ENCODE results near the gene GPR146. TPM values are rescaled to one million over a fixed set of nuclear protein-coding genes. Genes with fewer than 3 reads are reported as not detected.

Gene GPR146
- total RNA-seq, 1 donor from 2014 or later: 1.7 TPM

- Mint-ChIP-seq H3K27me3 (ENCODE audit: low read depth, unreplicated experiment) (no peaks in the 10 kb centered on the region), H3K4me3 (ENCODE audit: unreplicated experiment) (peak overlapping the region; percentile 12), H3K9me3 (ENCODE audit: unreplicated experiment) (no peaks in the 10 kb centered on the region), H3K27ac (ENCODE audit: unreplicated experiment) (peak overlapping the region; percentile 89), H3K36me3 (ENCODE audit: low read depth, unreplicated experiment) (peaks cover 16% of the 10 kb centered on the region), H3K4me1 (ENCODE audit: low read depth, unreplicated experiment) (peaks cover 39% of the 10 kb centered on the region)
- peak overlapping the region; percentile 4 for H3K4me2 ChIP-seq (ENCODE audit: low read length)
- peak; percentile 25 for DNase-seq (ENCODE audit: low read depth)
- no peak for FAIRE-seq
- H3K9ac ChIP-seq (ENCODE audit: low read length): no peak overlapping the region
- peaks cover 78% of the 10 kb centered on the region for H4K20me1 ChIP-seq (ENCODE audit: insufficient read depth, low read length)
- peaks cover 3% of the 10 kb centered on the region for H3K79me2 ChIP-seq (ENCODE audit: insufficient read depth, low read length)
- H3K4me3 ChIP-seq (ENCODE audit: insufficient read depth, low read depth, low read length): no peak overlapping the region
- no peak overlapping the region for H2AFZ ChIP-seq (ENCODE audit: low read depth, low read length)
- H3K4me1 ChIP-seq (ENCODE audit: insufficient read depth, low read length): peaks cover 43% of the 10 kb centered on the region
- no peaks in the 10 kb centered on the region for H3K9me3 ChIP-seq (ENCODE audit: insufficient read depth, low read depth, low read length)
- no peaks in the 10 kb centered on the region for H3K27me3 ChIP-seq (ENCODE audit: insufficient read depth, low read length)
- H3K36me3 ChIP-seq (ENCODE audit: insufficient read depth, low read length): no peaks in the 10 kb centered on the region
- no peak overlapping the region for H3K27ac ChIP-seq (ENCODE audit: low read depth, low read length)
- TF ChIP-seq, protein P1, sequence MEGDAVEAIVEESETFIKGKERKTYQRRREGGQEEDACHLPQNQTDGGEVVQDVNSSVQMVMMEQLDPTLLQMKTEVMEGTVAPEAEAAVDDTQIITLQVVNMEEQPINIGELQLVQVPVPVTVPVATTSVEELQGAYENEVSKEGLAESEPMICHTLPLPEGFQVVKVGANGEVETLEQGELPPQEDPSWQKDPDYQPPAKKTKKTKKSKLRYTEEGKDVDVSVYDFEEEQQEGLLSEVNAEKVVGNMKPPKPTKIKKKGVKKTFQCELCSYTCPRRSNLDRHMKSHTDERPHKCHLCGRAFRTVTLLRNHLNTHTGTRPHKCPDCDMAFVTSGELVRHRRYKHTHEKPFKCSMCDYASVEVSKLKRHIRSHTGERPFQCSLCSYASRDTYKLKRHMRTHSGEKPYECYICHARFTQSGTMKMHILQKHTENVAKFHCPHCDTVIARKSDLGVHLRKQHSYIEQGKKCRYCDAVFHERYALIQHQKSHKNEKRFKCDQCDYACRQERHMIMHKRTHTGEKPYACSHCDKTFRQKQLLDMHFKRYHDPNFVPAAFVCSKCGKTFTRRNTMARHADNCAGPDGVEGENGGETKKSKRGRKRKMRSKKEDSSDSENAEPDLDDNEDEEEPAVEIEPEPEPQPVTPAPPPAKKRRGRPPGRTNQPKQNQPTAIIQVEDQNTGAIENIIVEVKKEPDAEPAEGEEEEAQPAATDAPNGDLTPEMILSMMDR (IDR thresholded peaks at IDR 0.05; ENCODE audit: insufficient read depth, low read depth, low read length): no peak
- no peak for TF ChIP-seq EZH2 (IDR thresholded peaks at IDR 0.05; ENCODE audit: insufficient read depth, low read length)
These were observed 46.6 kb downstream of the GPR146 start for GRCh38 chr7:1090686-1091643.

DNA sequence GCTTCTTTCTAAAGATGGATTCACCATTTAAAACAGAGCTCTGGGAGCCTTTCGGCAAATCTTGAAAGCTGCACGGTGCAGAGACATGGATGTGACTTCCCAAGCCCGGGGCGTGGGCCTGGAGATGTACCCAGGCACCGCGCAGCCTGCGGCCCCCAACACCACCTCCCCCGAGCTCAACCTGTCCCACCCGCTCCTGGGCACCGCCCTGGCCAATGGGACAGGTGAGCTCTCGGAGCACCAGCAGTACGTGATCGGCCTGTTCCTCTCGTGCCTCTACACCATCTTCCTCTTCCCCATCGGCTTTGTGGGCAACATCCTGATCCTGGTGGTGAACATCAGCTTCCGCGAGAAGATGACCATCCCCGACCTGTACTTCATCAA lies 47.3 kb downstream of the GPR146 start:
- Mint-ChIP-seq H3K9me3 (ENCODE audit: unreplicated experiment) (no peaks in the 10 kb centered on the region), H3K4me1 (ENCODE audit: low read depth, unreplicated experiment) (peaks cover 37% of the 10 kb centered on the region), H3K4me3 (ENCODE audit: unreplicated experiment) (no peak overlapping the region), H3K27ac (ENCODE audit: unreplicated experiment) (no peak overlapping the region), H3K36me3 (ENCODE audit: low read depth, unreplicated experiment) (peaks cover 14% of the 10 kb centered on the region), H3K27me3 (ENCODE audit: low read depth, unreplicated experiment) (no peaks in the 10 kb centered on the region)
- Histone ChIP-seq H3K4me1 (ENCODE audit: insufficient read depth, low read length) (peaks cover 43% of the 10 kb centered on the region), H2AFZ (ENCODE audit: low read depth, low read length) (no peak overlapping the region), H4K20me1 (ENCODE audit: insufficient read depth, low read length) (peaks cover 78% of the 10 kb centered on the region), H3K4me3 (ENCODE audit: insufficient read depth, low read depth, low read length) (no peak overlapping the region), H3K9ac (ENCODE audit: low read length) (no peak overlapping the region), H3K36me3 (ENCODE audit: insufficient read depth, low read length) (no peaks in the 10 kb centered on the region), H3K27me3 (ENCODE audit: insufficient read depth, low read length) (no peaks in the 10 kb centered on the region), H3K9me3 (ENCODE audit: insufficient read depth, low read depth, low read length) (no peaks in the 10 kb centered on the region), H3K79me2 (ENCODE audit: insufficient read depth, low read length) (peaks cover 3% of the 10 kb centered on the region), H3K27ac (ENCODE audit: low read depth, low read length) (no peak overlapping the region), H3K4me2 (ENCODE audit: low read length) (no peak overlapping the region)
- TF ChIP-seq, protein P1 (IDR thresholded peaks at IDR 0.05; ENCODE audit: insufficient read depth, low read depth, low read length): no peak
- TF ChIP-seq EZH2 (IDR thresholded peaks at IDR 0.05; ENCODE audit: insufficient read depth, low read length): no peak
- FAIRE-seq: no peak
- no peak for DNase-seq (ENCODE audit: low read depth)

Data from astrocyte (in vitro differentiated cells and primary cell).